CD4-positive, alpha-beta T cell treated with Interleukin-17A for 4 hours (primary cell): Measurements from ENCODE around the gene UBA5.
"Not testable (repeated sequence)": the region's sequence is repeated elsewhere in the genome, so short reads cannot be mapped to it uniquely, and the experiment has no call there.

Experiments
- DNase-seq: peaks from one replicate; pipeline ENCODE4 v3.0.0-alpha.2; 2020; ENCODE audit warnings: mixed read lengths

UBA5 gene

GRCh38 chr3:132660052-132660810 is at the start of gene UBA5:
TSS of gene UBA5 (plus strand) at chr3:132660329. CDS start at chr3:132660538, 209 bp downstream.
- DNase-seq: peak; percentile 77

DNA sequence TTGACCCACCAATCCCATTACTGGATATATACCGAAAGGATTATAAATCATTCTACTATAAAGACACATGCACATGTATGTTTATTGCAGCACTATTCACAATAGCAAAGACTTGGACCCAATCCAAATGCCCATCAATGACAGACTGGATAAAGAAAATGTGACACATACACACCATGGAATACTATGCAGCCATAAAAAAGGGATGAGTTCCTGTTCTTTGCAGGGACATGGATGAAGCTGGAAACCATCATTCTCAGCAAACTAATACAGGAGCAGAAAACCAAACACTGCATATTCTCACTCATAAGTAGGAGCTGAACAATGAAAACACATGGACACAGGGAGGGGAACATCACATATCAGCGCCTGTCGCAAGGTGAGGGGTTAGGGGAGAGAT is 44.8 kb upstream of the UBA5 start:
- not testable (repeated sequence) for DNase-seq

DNA sequence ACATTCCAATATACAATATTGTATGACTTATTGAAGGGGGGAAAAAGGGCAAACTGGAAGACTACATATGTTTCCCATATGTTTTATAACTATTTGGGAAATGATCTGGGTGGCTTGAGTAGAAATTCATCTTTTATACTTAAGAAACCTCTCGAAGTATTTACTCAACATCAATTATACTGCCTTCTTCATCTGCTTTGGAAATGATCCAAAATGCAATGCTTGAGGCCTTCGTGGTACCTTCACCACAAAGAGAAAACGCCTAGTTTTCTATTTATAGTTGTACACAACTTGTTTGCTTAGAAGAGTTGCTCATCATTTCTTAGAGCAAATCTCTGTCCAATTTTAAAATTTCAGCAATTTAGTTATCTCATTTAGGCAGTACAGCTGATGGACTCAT is 44.2 kb upstream of the UBA5 start:
- DNase-seq: no peak

GRCh38 chr3:132616780-132617179 is 43.3 kb upstream of the UBA5 start:
- DNase-seq: no peak

- DNase-seq: no peak
These were observed 38.0 kb upstream of the UBA5 start for GRCh38 chr3:132622148-132622547.

DNA sequence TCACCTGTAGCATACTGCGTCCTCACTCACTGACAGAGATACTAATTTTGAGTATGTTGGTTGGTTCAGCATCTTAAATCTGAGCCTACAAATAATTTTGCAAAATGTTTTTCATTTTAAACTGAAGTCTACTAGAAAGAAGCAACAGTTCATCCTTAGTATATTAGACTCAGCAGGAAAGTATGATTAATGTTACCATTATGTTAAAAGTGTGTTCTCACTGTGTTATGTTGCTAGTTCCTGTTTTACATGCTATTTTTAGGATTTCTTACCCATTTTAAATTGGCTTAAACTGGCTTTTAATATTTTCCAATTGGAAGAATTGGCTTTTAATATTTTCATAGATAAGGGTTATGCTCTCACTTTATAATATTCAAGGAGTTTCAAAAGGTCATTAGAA is 37.4 kb upstream of the UBA5 start:
- no peak for DNase-seq

GRCh38 chr3:132623646-132624045 is 36.5 kb upstream of the UBA5 start:
- no peak for DNase-seq

GRCh38 chr3:132624790-132625189 is 35.3 kb upstream of the UBA5 start:
- no peak for DNase-seq

- DNase-seq: no peak
These were observed 34.5 kb upstream of the UBA5 start for GRCh38 chr3:132625613-132626012.

DNA sequence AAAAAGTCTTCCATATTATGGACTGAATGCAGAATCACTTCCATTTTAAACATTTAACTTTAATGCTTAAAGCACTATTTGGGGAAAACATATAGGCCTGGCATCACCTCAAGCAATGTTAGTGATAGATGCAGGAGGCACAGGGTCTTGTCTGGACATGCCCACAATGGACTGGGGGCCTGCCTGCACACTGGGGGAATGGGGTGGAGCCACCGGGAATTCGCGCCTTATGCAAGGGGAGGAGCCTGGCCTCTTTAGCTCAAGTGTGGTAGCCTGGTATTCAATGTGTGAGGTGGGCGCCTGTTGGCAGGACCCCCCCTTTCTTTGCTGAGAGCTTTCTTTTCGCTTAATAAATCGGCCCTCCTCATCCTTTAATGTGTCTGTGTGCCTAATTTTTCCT is 33.2 kb upstream of the UBA5 start:
- DNase-seq: no peak

DNA sequence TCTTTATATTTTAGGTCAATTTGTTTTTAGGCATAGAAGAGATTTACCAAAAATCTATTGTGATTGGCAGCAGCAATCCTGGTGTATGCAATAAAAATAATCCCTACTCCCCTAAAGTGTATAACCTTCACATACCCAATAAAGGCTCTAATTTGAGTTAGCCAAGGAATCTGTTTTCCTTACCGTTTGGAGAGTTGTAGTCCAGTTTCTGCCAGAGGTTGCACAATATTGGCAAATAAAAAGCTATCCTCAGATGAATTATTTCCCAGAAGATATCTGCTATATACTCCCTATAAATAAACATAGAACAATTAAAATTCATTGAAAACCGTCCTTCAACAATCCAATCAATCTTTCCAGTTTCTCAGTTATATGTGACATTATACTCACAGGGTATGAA is 32.0 kb upstream of the UBA5 start:
- no peak for DNase-seq

GRCh38 chr3:132629928-132630327 is 30.2 kb upstream of the UBA5 start:
- DNase-seq: no peak

DNA sequence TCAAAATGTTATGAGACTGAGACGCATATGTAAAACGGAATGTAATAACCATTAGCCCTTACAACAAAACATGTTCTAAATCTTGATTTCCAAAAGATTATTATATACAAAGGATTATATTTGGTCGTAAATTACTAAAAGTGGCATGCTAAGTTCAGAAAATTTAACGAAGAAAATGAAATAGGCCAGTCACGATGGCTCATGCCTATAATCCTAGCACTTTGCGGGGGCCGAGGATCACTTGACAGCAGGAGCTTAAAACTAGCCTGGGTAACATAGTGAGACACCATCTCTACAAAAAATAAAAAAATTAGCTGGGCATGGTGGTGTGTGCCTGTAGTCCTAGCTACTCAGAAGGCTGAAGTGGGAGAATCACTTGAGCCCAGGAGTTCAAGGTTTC is 29.5 kb upstream of the UBA5 start:
- no peak for DNase-seq

GRCh38 chr3:132635052-132635451 is 25.1 kb upstream of the UBA5 start:
- DNase-seq: no peak

GRCh38 chr3:132637590-132637989 is 22.5 kb upstream of the UBA5 start:
- no peak for DNase-seq

DNA sequence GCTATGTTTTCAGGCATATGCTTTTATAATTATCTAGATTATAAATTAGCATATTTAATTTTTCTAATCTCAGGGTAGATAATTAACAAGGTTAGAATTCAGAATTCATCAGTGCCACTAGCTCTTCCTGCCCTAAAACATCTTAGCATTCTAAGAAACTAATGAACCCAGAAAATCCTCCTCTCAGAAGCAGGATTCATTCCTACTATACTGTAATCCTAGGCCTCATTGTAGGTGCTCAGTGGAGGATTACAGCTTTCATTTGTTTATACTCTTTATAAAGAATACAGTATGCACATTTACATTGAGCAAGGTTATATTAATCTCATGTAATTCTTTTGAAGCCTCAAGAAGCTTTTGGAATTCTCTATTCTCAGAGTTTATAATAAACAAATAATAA is 21.4 kb upstream of the UBA5 start:
- no peak for DNase-seq

GRCh38 chr3:132641427-132641826 is 18.7 kb upstream of the UBA5 start:
- DNase-seq: not testable (repeated sequence)

- no peak for DNase-seq
These were observed 18.1 kb upstream of the UBA5 start for GRCh38 chr3:132641837-132642538.

DNA sequence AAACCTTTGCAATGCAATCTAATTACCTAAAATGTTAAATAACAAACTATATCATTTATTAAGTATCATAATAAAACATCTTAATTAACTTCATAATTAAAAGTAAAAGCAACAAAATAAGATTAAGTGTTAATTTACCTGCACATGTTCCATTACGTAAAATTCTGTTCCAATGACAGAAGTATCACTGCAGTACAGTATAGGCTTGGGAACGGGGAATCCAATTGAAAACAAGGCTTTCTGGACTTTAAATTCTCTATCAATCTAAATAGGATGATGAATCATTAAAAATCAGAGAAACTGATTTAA is 17.6 kb upstream of the UBA5 start:
- DNase-seq: no peak

- DNase-seq: no peak
These were observed 16.8 kb upstream of the UBA5 start for GRCh38 chr3:132643366-132643765.

- no peak for DNase-seq
These were observed 15.1 kb upstream of the UBA5 start for GRCh38 chr3:132645058-132645457.

DNA sequence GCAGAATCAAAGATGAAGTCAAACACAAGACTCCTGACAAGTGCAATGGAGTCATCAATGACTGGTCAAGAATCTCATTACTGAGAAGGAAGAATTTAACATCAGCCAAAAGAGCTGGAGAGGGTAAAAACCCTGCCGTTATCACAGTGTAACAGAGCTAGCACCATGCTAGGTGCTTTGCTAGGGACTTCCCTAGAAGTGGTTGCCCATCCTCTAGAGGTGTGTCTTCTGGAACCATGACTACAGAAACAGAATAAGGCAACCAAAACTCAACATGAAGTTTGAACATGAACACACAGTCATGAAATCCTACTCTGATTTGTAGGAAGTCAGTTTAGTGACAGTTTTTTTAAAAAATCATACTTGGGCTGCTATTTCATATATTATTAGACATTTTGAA is 10.0 kb upstream of the UBA5 start:
- DNase-seq: no peak

DNA sequence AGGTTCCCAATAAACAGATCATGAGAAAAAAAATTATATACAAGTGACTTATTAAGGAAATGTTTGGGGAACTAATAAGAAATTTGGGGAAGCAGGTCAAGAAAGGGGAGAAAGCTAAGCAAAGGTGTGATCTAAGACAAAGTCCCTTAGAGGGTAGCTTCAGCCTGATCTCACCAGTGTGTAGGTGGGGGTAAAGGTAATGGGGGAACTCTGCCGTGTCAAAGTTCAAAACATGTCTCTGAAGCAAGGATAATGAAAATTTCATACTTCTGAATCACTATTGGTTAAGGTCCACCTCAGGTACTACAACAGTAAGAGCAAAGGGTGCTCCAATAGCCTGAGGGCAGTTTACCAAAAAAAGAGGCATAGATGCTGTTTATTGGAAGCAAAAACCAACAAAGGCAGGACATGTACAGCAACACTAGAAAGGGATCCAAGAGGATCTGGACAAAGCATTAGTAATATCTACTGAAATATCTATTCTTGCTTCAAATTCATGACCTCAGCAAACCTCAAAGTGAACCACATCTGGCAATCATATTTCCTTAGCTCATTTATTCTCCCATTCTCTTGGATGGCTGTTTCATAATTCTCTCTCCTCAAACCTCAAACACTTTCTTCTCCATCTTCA is 7.4 kb upstream of the UBA5 start:
- DNase-seq: no peak

- DNase-seq: no peak
These were observed 5.9 kb upstream of the UBA5 start for GRCh38 chr3:132654190-132654589.
